Glutamatergic neuron (in vitro differentiated cells): ENCODE data around the gene POU3F1. TPM values are rescaled to one million over a fixed set of nuclear protein-coding genes. Genes with fewer than 3 reads are reported as not detected.

ENCODE experiments used
- DNase-seq: peaks from one replicate; pipeline ENCODE4 v3.0.0; 2022
- H3K27ac Mint-ChIP-seq: one replicate; pipeline ENCODE4 v1.8.0; 2020; ENCODE audit warnings: mild to moderate bottlenecking, mixed read lengths, inconsistent platforms; ENCODE audit not compliant: unreplicated experiment
- H3K27me3 Mint-ChIP-seq: one replicate; pipeline ENCODE4 v1.8.0; 2020; ENCODE audit warnings: mild to moderate bottlenecking, moderate library complexity, mixed read lengths, inconsistent platforms; ENCODE audit not compliant: unreplicated experiment
- H3K36me3 Mint-ChIP-seq: one replicate; pipeline ENCODE4 v1.8.0; 2020; ENCODE audit warnings: mild to moderate bottlenecking, mixed read lengths, inconsistent platforms; ENCODE audit not compliant: unreplicated experiment
- H3K4me1 Mint-ChIP-seq: one replicate; pipeline ENCODE4 v1.8.0; 2020; ENCODE audit warnings: mild to moderate bottlenecking, low read depth, mixed read lengths, inconsistent platforms; ENCODE audit not compliant: unreplicated experiment
- H3K4me3 Mint-ChIP-seq: one replicate; pipeline ENCODE4 v1.8.0; 2020; ENCODE audit warnings: mild to moderate bottlenecking, mixed read lengths, inconsistent platforms; ENCODE audit not compliant: unreplicated experiment
- H3K9me3 Mint-ChIP-seq: one replicate; pipeline ENCODE4 v1.8.0; 2020; ENCODE audit warnings: mild to moderate bottlenecking, moderate library complexity, mixed read lengths, inconsistent platforms; ENCODE audit not compliant: unreplicated experiment
- CTCF ChIP-seq: fragments of 200-600 bp; sonication (generic); IDR thresholded peaks from one replicate; pipeline ENCODE4 v1.5.0; 2021; ENCODE audit not compliant: partially characterized antibody, unreplicated experiment
- microRNA-seq: library from miRNA; unstranded; fragments of <30 nt; microRNA quantifications from one replicate; pipeline ENCODE4, GENCODE V29; 2020; ENCODE audit not compliant: unreplicated experiment
- total RNA-seq: library from RNA; stranded (reverse); fragmentation: NEBNext Ultra II Directional; extraction: Animal tissue kit (Norgen Biotek cat#: 25700); gene quantifications from one replicate; pipeline ENCODE4 v1.2.1, GENCODE V29; 2021; ENCODE audit not compliant: unreplicated experiment

POU3F1 gene
- total RNA-seq, 1 donor from 2014 or later = 9.3 TPM

- DNase-seq = no peak
- peaks cover 4% of the 10 kb centered on the region for H3K9me3 Mint-ChIP-seq
- H3K27ac Mint-ChIP-seq = no peak overlapping the region
- no peak for TF ChIP-seq CTCF
- peaks cover 5% of the 10 kb centered on the region for H3K36me3 Mint-ChIP-seq
- H3K27me3 Mint-ChIP-seq = peaks cover 11% of the 10 kb centered on the region
- peaks cover 16% of the 10 kb centered on the region for H3K4me1 Mint-ChIP-seq
- H3K4me3 Mint-ChIP-seq = no peak overlapping the region
Measured at GRCh38 chr1:37997256-37998088, 49.1 kb downstream of the POU3F1 start.

- peak overlapping the region; percentile 69 for H3K4me3 Mint-ChIP-seq
- peak; percentile 38 for DNase-seq
- peaks cover 5% of the 10 kb centered on the region for H3K36me3 Mint-ChIP-seq
- peaks cover 16% of the 10 kb centered on the region for H3K4me1 Mint-ChIP-seq
- peaks cover 11% of the 10 kb centered on the region for H3K27me3 Mint-ChIP-seq
- H3K27ac Mint-ChIP-seq = no peak overlapping the region
- no peak for TF ChIP-seq CTCF
- H3K9me3 Mint-ChIP-seq = peaks cover 4% of the 10 kb centered on the region
Measured at GRCh38 chr1:37995751-37996345, 50.7 kb downstream of the POU3F1 start.

- Mint-ChIP-seq H3K4me3 (peak overlapping the region; percentile 1), H3K36me3 (peaks cover 5% of the 10 kb centered on the region), H3K27ac (no peak overlapping the region), H3K4me1 (peaks cover 8% of the 10 kb centered on the region), H3K9me3 (peaks cover 6% of the 10 kb centered on the region), H3K27me3 (peaks cover 11% of the 10 kb centered on the region)
- no peak for DNase-seq
- TF ChIP-seq CTCF = no peak
Measured at GRCh38 chr1:37994886-37995566, 51.6 kb downstream of the POU3F1 start.

Small RNA genes lying within 50 kb of the gene (microRNA-seq; reads per million reads assigned to microRNA genes)
- 27.8 reads per million, percentile 62 among the genes with 10 or more reads in this experiment for gene MIR3659

Other genes with a start within 250 kb of the POU3F1 start
- 57.3 TPM for gene C1orf122, start 239.0 kb downstream of the POU3F1 start, total RNA-seq
- 14.9 TPM for gene YRDC, start 238.6 kb downstream of the POU3F1 start, total RNA-seq
- 15.5 TPM for gene MTF1, start 187.2 kb downstream of the POU3F1 start, total RNA-seq
- 19.3 TPM for gene INPP5B, start 99.7 kb downstream of the POU3F1 start, total RNA-seq
- gene SF3A3, start 56.8 kb downstream of the POU3F1 start, total RNA-seq = 73.0 TPM
- gene FHL3, start 41.3 kb downstream of the POU3F1 start, total RNA-seq = 20.0 TPM
- 34.6 TPM for gene UTP11, start 34.1 kb downstream of the POU3F1 start, total RNA-seq